Measurements from ENCODE around the gene OR2AJ1.

OR2AJ1 gene, protein sequence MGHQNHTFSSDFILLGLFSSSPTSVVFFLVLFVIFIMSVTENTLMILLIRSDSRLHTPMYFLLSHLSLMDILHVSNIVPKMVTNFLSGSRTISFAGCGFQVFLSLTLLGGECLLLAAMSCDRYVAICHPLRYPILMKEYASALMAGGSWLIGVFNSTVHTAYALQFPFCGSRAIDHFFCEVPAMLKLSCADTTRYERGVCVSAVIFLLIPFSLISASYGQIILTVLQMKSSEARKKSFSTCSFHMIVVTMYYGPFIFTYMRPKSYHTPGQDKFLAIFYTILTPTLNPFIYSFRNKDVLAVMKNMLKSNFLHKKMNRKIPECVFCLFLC

DNA sequence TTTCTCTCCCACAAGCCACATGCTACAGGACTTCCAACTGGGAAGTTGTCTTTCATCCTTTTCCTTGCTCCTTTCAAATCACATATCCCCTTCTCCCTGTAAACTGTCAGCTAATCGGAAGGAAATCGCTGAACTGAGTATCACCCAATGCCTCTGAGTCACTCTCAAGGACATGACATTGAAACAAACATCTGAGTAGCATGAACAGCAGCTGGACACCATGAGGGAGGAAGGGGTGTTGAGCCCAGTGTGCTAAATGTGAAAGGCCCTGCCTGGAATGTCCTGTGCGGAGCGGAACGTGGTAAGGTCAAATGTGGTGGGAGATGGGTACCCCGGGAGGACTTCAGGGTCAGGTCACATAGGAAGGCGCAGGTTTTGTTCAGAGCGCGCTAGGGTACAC is at the start of gene OR2AJ1:
TSS of gene OR2AJ1 (plus strand) at position 22 of the 400 bp plus-strand sequence. CDS start 8,880 bp downstream, outside the sequence.
- DNase-seq (ENCODE audit: low read depth in 2 of 2), result no peak

DNA sequence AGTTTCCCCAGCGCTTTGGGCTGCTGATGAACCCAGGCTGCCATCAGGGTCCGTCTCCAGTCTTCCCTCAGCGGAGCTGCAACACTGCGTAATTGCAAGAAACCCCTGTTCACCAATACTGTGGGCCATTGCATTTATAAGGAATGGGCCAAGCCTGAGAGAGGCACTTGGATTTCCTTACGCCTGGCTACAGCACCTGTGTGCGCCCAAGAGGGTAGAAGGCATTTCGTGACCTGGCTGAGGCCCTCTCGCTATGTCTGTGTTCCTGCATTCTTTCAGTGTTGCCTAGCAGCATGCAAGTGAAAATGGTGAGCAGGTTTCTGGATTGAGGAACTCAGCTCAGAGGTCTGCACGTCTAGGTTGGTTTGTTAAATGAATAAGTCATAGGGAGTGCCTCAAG is 41.3 kb upstream of the OR2AJ1 start:
- DNase-seq (ENCODE audit: low read depth in 2 of 2), result no peak

DNA sequence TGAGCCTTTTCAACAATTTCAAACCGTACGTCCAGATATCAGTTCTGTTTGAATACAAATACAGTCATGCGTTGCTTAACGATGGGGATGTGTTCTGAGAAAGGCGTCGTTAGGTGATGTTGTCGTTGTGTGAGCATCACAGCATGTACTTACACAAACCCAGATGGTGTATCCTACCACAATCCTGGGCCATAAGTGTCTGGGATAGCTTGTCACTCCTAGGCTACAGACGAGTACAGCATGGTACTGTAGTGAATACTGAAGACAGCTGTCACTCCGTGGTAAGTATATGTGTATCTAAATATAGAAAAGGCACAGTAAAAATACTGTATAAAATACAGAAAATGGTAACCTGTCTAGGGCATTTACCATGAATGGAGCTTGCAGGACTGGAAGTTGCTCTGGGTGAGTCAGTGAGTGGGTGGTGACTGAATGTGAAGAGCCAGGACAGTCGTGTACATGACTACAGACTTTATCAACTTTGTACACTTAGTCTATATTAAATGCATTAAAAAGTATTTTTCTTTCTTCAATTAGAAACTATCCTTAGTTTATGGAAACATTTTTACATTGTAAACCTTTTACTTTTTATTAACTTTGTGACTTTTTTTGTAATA is 39.8 kb upstream of the OR2AJ1 start:
- DNase-seq (ENCODE audit: low read depth in 2 of 2), result no peak

DNA sequence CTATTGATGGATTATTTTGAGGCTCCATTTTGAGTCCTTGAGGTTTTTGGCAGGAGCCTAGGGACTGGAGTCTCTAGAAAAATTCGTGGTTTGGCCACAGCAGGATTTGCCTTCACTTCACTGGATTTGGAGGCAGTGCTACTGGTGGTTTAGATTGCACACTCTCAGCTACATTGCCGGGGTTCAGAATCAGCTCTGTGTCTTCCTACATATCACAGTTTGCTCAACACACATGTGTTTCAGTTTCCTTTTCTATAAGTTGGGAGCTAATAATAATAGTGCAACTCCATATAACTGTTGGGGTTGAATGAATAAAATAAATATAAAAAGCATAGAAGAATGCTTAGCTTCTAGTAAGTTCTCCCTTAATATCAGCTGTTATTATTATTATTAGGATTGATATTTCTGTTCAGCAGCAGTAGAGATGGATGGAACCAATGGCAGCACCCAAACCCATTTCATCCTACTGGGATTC is 29.5 kb upstream of the OR2AJ1 start, which contains the start of gene OR2W3:
TSS of gene OR2W3 (plus strand) at position 425 of the 475 bp plus-strand sequence. CDS start at position 425, 0 bp downstream.
- DNase-seq (ENCODE audit: low read depth in 2 of 2), result no peak

DNA sequence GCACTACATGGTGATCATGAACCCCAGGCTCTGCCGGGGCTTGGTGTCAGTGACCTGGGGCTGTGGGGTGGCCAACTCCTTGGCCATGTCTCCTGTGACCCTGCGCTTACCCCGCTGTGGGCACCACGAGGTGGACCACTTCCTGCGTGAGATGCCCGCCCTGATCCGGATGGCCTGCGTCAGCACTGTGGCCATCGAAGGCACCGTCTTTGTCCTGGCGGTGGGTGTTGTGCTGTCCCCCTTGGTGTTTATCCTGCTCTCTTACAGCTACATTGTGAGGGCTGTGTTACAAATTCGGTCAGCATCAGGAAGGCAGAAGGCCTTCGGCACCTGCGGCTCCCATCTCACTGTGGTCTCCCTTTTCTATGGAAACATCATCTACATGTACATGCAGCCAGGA is 28.7 kb upstream of the OR2AJ1 start:
- no peak for DNase-seq (ENCODE audit: low read depth in 2 of 2)

DNA sequence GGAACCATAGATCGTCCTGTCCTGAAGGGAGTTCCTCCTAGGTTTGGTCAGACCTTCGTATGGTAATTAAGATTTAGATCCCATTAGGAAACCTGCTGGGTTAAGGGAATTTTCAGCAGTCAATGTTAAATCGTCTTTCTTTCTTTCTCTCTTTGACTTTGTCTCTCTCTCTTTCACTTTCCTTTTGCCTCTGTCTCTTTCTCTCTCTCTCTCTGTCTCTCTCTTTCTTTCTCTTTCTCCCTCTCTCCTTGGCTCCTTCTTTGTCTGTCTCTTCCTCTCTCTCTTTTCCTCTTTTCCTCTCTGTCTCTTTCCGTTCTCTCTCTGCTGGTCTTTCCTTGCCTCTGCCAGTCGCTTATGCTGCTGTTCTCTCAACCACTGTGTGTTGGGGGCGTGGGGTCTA is 20.6 kb upstream of the OR2AJ1 start:
- no peak for DNase-seq (ENCODE audit: low read depth in 2 of 2)

DNA sequence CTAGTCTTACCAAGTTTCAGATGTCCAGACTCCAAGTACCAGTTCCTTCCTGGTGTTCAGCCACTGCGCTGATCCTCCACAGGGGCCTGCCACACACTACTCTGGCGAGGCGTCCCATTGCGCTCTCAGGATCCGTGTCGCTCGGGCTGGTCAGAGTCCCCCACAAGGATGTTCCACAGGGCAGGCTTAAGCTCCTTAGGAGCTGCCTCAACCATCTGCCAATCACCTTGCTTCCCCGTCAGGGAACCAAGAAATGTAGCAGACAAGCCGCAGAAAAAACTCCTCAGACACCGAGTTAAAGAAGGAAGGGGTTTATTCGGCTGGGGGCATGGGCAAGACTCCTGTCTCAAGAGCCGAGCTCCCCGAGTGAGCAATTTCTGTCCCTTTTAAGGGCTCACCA is 19.5 kb upstream of the OR2AJ1 start:
- no peak for DNase-seq (ENCODE audit: low read depth in 2 of 2)

DNA sequence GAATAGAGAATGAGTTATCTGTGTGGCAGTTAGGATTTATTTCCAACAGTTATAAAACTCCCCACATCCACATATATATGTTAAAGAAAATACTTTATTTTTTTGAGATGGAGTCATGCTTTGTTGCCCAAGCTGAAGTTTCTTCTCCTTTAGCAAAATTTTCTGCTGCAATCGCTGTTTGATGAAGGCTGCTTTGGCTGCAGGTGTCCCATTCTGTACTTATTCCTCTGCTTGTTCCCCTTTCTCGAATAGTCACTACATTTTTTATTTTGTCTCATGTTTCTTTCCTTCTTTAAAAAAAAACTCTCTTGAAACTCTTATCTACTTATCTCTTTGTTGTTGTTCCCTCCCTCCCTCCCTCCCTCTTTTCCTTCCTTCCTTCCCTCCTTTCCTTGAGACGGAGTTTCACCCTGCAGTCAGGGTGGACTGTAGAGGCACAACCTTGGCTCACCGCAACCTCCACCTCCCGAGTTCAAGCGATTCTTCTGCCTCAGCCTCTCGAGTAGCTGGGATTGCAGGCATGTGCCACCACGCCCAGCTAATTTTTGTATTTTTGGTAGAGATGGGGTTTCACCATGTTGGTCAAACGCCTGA is 18.7 kb upstream of the OR2AJ1 start:
- DNase-seq (ENCODE audit: low read depth in 2 of 2), result no peak

DNA sequence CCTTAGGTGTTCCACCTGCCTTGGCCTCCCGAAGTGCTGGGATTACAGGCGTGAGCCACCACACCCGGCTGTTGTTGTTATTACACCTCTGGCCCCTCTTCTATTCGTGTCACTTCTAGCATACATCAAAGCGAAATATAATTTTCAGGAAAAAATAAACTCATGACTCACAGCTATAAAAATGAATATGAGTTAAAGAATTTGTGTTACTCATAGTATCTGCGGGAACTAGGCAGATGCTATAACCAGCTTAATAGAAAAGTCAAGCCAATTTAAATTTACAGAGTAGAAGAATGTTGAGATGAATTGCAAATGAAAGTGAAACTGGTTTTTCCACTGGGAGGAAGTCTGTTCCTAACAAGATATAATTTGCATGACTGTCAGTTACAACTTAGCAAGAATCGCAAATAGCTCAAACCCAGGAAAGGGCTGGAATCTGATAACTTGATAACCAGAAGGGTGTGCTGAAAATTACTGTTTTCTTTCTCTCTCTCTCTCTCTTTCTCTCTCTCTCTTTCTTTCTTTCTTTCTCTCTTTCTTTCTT is 18.1 kb upstream of the OR2AJ1 start:
- DNase-seq (ENCODE audit: low read depth in 2 of 2), result no peak

DNA sequence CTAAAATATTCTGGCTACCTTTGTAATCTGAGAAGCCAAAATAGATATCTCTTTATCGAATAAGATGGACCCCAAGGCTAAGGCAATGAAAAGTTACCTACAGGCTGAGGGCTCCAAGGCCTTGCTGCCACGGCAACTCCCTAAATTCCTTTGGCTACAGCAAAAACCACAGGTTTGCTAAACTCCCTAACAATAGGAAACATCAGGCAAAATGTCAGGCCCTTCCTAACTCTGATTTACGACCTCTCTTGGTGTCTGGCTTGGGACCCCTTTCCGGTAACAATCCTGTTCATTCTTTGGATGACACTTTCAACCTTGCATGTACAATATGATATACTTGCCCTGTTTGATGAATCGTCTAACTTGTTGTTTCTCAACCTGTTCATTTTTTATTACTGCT is 15.9 kb upstream of the OR2AJ1 start:
- no peak for DNase-seq (ENCODE audit: low read depth in 2 of 2)

DNA sequence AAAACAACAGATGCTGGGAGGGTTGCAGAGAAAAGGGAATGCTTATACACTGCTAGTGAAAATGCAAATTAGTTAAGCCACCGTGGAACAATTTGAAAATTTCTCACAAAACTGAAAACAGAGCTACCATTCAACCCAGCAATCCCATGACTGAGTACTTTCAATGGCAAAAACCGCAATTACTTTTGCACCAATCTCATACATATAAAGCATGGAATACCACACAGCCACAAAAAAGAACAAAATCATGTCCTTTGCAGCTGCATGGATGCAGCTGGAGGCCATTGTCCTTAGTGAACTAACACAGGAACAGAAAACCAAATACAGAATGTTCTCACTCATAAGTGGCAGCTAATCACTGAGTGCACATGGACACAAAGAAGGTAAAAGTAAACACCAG is 10.9 kb upstream of the OR2AJ1 start:
- DNase-seq (ENCODE audit: low read depth in 2 of 2), result no peak

DNA sequence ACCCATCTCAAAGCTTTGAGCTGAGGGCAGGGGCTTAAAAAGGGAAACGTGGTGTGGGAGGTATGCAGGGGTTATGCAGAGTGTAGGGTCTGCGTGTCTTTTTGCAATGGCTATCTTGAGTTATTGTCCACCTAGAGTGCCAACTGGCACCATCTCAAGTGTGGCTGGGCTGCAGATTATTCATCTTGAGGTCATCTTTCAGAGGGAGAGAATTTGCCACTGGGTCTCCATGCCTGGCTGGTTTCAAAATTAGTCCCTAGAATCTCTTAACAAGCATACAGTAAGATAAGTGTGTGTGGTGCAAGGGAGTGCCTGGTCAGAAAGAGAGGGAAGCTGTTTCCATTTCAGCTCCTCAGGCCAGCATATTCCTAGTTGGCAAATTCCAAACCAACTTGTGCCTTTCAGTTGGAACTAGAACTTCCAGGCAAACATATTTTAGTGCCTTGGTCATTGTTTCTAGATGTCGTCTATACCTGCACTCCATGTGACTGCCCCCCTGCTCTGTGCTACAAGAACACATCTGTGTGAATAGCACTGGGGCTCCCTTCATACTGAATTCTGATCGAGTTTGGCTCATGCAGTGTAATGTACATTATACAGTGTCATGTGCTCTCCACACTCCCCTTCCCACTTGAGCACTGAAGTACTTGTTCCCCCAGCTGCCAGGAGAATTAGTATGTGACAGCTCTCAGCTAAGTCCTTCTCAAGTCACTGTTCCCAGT is 9.6 kb upstream of the OR2AJ1 start:
- DNase-seq (ENCODE audit: low read depth in 2 of 2), result no peak

DNA sequence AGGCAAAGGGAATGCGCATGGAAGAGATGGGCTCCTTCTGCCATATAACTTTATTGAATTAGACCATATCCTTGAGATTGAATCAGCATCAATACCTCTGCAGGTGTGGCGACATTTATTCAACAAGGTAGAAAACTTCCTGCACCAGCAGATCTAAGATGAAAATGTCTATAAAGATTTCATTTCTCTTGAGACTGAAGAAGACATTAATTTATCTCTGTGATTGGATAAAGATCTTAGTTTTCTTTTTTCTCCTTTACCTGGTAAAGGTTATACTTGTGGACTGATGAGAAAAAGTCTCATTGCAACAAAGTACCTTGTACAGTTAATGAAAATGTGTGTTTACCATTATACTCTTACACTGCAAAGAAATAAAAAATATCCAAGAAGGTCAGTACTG is 4.7 kb upstream of the OR2AJ1 start, which contains the start of gene OR2T8:
TSS of gene OR2T8 (plus strand) at position 301 of the 400 bp plus-strand sequence. CDS start 766 bp downstream, outside the sequence.
- DNase-seq (ENCODE audit: low read depth in 2 of 2), result no peak

DNA sequence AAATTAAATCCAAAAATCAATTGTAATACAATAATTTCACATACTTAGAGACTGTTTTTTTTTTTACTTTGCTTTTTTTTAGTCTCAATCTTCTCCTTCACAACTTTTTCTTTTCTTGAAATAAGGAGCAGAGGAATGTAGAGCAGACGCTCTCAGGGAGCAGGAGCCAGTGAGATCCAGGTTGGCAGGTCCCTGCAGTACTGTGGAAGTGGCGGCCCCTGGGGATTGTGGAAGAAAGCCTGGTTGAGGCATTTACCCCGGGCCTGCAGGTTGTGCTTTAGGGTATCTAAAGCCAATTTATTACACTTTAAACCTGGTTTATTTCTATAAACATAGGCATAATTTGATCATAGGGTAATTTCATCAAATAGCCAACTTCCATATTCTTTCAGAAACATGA is 748 bp upstream of the OR2AJ1 start:
- DNase-seq (ENCODE audit: low read depth in 2 of 2), result no peak

DNA sequence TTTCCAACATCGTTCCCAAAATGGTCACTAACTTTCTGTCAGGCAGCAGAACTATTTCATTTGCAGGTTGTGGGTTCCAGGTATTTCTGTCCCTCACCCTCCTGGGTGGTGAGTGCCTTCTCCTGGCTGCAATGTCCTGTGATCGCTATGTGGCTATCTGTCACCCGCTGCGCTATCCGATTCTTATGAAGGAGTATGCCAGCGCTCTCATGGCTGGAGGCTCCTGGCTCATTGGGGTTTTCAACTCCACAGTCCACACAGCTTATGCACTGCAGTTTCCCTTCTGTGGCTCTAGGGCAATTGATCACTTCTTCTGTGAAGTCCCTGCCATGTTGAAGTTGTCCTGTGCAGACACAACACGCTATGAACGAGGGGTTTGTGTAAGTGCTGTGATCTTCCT is 9.3 kb downstream of the OR2AJ1 start:
- DNase-seq (ENCODE audit: low read depth in 2 of 2), result no peak

DNA sequence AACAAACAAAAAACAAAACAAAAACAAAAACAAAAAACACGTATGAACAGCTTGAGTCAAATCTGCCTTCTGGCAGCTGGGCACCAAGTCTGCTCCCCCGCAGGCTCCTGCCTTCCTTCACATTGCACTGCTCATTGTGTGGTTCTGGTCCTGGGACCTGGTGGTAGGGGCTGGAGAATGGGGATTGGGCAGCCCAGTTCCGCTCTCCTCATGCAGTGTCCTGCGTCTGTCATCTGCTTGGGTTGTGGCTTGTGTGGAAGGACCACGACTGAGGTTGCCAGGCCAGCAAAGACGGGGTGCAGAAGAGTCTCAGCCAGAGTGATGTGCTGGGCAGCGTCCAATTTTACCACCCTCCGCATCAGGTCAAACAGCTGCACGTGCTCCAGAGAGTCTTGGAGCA is 11.1 kb downstream of the OR2AJ1 start:
- DNase-seq (ENCODE audit: low read depth in 2 of 2), result no peak

DNA sequence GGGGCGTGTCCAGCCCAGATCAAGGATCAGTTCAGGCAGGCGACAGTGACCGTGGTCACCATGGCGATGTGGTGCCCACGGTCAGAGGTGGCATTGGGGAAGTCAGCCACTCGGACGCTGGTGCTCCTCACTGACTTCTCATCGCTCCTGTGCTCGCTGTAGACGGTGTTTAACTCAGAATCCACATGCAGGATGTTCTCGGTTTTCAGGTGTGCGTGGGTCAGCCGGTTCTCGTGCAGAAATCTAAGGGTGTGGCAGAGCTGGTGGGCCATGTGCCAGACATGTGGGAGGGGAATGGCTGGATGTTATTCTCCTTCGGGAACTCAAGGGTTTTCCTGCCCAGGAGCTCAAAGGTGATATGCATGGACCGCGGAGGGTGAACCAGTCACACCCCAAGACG is 11.7 kb downstream of the OR2AJ1 start:
- no peak for DNase-seq (ENCODE audit: low read depth in 2 of 2)

DNA sequence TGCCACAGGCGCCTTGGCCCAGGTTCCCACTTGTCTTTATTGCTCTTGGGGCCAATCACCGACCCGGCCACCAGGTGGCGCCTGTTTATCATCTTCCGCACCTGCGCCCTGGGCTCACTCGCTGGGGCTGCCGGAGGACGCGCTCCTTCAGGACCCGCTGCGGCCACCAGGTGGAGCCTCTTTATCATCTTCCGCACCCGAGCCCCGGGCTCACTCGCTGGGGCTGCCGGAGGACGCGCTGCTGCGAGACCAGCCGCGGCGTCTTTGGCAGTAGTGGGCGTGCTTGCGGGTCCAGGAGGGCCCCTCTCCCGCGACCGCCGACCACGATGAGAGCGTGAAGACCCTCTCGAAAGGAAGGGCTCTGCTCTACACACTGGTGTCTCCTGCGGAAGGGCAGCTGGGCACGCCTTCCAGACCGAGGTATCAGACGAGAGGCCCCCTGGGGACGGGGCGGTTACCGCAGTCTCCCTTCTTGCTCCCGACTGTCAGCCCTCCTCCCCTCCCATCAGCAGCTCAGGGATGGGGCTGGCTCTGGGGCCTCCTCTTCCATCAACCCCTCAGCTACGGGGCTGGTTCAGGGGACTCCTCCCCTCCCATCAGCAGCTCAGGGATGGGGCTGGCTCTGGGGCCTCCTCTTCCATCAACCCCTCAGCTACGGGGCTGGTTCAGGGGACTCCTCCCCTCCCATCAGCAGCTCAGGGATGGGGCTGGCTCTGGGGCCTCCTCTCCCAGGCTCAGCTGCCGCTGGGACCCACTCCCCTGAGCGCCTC is 12.5 kb downstream of the OR2AJ1 start:
- peak in 1 of 2 donors; percentile 92 for DNase-seq (ENCODE audit: low read depth in 2 of 2)

DNA sequence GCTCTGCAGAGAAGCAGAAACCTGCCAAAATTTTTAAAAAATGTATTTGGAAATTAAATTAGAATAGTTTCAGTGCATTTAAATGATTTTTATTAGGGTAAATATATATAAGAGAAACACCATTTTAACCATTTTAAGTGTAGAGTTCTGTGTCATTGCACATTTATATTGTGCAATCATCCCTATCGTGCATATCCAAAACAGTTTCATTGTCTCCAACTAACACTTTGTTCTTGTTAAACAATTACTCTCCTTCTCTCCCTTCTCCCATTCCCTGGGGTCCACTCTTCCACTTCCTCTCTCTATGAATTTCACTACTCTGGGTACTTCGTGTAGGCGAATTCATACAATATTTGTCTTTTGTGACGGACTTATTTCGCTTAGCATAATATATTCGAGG is 17.9 kb downstream of the OR2AJ1 start:
- no peak for DNase-seq (ENCODE audit: low read depth in 2 of 2)

DNA sequence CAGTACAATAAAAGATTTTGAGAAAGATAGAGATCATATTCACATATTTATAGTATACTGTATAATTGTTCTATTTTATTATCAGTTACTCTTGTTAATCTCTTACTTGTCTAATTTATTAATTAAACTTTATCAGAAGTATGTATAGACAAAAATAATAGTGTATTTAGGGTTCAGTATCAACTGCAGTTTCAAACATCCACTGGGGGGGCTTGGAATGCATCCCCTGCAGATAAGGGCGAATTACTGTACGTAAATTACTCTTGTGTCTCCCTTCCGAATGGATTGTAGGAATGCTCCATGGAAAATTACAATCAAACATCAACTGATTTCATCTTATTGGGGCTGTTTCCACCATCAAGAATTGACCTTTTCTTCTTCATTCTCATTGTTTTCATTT is 23.9 kb downstream of the OR2AJ1 start, which contains the start of gene OR2L8:
TSS of gene OR2L8 (plus strand) at position 301 of the 400 bp plus-strand sequence. CDS start at position 301, 0 bp downstream.
- DNase-seq (ENCODE audit: low read depth in 2 of 2), result no peak

DNA sequence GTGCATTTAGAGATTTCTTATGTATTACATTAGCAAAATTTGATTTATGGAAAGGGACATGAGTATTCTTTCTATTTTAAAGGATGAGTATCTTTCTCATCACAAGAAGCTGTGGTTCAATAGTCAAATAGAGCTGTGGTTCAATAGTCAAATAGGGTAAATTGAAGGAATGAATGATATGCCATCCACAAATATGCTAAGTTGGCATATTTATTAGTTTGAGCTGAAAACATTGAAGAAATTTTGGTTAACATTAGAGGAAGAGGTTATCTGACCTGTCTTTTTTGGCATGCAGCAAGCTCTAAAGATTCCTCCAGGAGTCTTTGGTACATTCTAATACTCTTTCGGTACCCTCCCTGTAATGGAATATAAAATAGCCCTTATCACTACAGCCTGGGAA is 28.7 kb downstream of the OR2AJ1 start:
- no peak for DNase-seq (ENCODE audit: low read depth in 2 of 2)
